Epithelial cell of proximal tubule (primary cell): Measurements from ENCODE around the gene ZNF334. TPM values are rescaled to one million over a fixed set of nuclear protein-coding genes. Genes with fewer than 3 reads are reported as not detected.

ENCODE experiments used
- DNase-seq: peaks from one replicate; pipeline ENCODE4 v3.0.0-alpha.2; 2011; ENCODE audit warnings: low read depth
- H3K4me3 ChIP-seq: 2 replicates; pipeline ENCODE4 v1.5.1; 2011; ENCODE audit warnings: low read depth, mild to moderate bottlenecking, low read length
- CTCF ChIP-seq: conservative IDR thresholded peaks from 2 replicates; pipeline ENCODE4 v1.5.1; 2012; ENCODE audit warnings: low read depth, mild to moderate bottlenecking, low read length
- total RNA-seq: library from RNA; depleted of rRNA; stranded (reverse); fragments of >200 nt; gene quantifications from 2 replicates; pipeline ENCODE4 v1.2.3, GENCODE V29; 2015

Gene ZNF334
- total RNA-seq, 1 donor from 2014 or later = 2.2 TPM

- H3K4me3 ChIP-seq = no peak overlapping the region
- no peak for DNase-seq
- TF ChIP-seq CTCF = no peak
These were observed 3.8 kb downstream of the ZNF334 start for GRCh38 chr20:46509523-46509922.

- DNase-seq = no peak
- no peak overlapping the region for H3K4me3 ChIP-seq
- no peak for TF ChIP-seq CTCF
These were observed 5.5 kb downstream of the ZNF334 start for GRCh38 chr20:46507760-46508407.

- TF ChIP-seq CTCF = no peak
- no peak for DNase-seq
- H3K4me3 ChIP-seq = no peak overlapping the region
These were observed 7.9 kb downstream of the ZNF334 start for GRCh38 chr20:46505506-46505905.

GRCh38 chr20:46501961-46502360 is 11.4 kb downstream of the ZNF334 start:
- DNase-seq = no peak
- no peak for TF ChIP-seq CTCF
- no peak overlapping the region for H3K4me3 ChIP-seq

GRCh38 chr20:46501337-46501942 is 11.9 kb downstream of the ZNF334 start:
- H3K4me3 ChIP-seq = no peak overlapping the region
- TF ChIP-seq CTCF = no peak
- DNase-seq = no peak

GRCh38 chr20:46494077-46494476 is 19.3 kb downstream of the ZNF334 start:
- no peak overlapping the region for H3K4me3 ChIP-seq
- no peak for DNase-seq
- no peak for TF ChIP-seq CTCF

- H3K4me3 ChIP-seq = no peak overlapping the region
- TF ChIP-seq CTCF = no peak
- no peak for DNase-seq
These were observed 22.0 kb downstream of the ZNF334 start for GRCh38 chr20:46491354-46491753.
